ENCODE data around the gene ALOX15B.
"Not testable (repeated sequence)": the region's sequence is repeated elsewhere in the genome, so short reads cannot be mapped to it uniquely, and the experiment has no call there.

ALOX15B gene

GRCh38 chr17:8019665-8020650 lies 18.9 kb upstream of the ALOX15B start:
- no peak overlapping the region for H3K9ac ChIP-seq (ENCODE audit: low read depth, low read length)
- H3K9me3 ChIP-seq (ENCODE audit: control insufficient read depth, insufficient read depth, low read length), result no peaks in the 10 kb centered on the region
- H3K4me1 ChIP-seq (ENCODE audit: insufficient read depth, low read length), result peaks cover 8% of the 10 kb centered on the region
- H3K36me3 ChIP-seq (ENCODE audit: insufficient read depth, low read length), result no peaks in the 10 kb centered on the region

DNA sequence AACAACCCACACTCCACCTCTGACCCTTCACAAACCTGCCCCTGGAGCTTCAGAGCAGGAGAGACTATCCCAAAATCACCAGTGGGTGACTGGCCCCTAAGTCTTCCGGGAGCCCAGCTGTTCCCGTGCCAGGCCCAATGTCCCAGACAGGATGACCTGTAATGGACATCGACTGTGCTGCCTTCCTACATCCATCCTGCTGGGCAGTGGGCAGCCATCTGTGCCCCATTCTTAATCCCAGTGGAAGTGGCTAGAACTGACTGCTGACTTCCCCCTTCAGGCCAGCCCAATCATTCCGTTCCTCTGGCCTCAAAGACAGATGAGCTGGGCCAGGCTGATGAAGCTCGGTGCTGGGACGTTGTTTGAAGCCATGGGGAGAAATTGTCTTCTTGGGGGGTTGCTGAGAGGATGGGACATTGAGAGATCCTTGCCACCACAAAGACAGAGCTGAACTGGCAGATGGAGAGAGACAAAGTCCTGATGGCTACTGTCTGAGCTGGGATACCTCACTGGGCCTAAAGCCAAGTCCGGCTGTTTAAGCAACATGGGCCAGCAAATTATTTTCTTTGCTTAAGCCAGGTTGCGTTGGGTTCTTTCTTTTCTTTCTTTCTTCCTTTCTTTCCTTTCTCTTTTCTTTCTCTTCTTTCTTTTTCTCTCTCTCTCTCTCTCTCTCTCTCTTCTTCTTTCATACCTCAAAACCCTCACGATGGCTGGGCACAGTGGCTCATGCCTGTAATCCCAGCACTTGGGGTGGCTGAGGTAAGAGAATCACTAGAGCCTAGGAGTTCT lies 17.9 kb upstream of the ALOX15B start:
- Histone ChIP-seq H3K9ac (ENCODE audit: low read depth, low read length) (no peak overlapping the region), H3K36me3 (ENCODE audit: insufficient read depth, low read length) (no peaks in the 10 kb centered on the region), H3K4me1 (ENCODE audit: insufficient read depth, low read length) (peaks cover 8% of the 10 kb centered on the region), H3K9me3 (ENCODE audit: control insufficient read depth, insufficient read depth, low read length) (no peaks in the 10 kb centered on the region)

- H3K36me3 ChIP-seq (ENCODE audit: insufficient read depth, low read length), result no peaks in the 10 kb centered on the region
- H3K4me1 ChIP-seq (ENCODE audit: insufficient read depth, low read length), result peaks cover 8% of the 10 kb centered on the region
- H3K9ac ChIP-seq (ENCODE audit: low read depth, low read length), result no peak overlapping the region
- H3K9me3 ChIP-seq (ENCODE audit: control insufficient read depth, insufficient read depth, low read length), result no peaks in the 10 kb centered on the region
Measured at GRCh38 chr17:8021565-8022359, 17.1 kb upstream of the ALOX15B start.

- peaks cover 8% of the 10 kb centered on the region for H3K4me1 ChIP-seq (ENCODE audit: insufficient read depth, low read length)
- H3K36me3 ChIP-seq (ENCODE audit: insufficient read depth, low read length), result no peaks in the 10 kb centered on the region
- H3K9ac ChIP-seq (ENCODE audit: low read depth, low read length), result no peak overlapping the region
- no peaks in the 10 kb centered on the region for H3K9me3 ChIP-seq (ENCODE audit: control insufficient read depth, insufficient read depth, low read length)
Measured at GRCh38 chr17:8022360-8023003, 16.4 kb upstream of the ALOX15B start.

DNA sequence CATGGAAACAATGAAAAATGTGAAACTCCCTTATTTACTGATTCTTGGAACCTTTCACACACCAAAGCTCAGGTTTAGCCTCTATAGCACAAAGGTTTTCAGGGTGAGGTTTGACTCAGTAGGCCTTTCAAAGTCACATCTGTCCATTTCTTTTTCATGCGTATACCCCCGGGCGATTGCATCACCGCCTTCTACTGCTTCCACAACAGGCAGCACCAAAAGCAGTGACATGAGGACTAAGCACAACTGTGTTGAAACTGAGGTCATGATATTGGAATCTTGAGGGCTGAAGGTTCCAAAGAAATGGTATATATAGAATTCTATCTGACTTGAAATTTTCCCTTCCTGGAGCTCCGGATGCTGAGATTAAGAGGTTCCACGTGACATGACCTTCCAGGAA lies 14.7 kb upstream of the ALOX15B start:
- not testable (repeated sequence) for H3K36me3 ChIP-seq (ENCODE audit: insufficient read depth, low read length); H3K4me1 ChIP-seq (ENCODE audit: insufficient read depth, low read length); H3K9me3 ChIP-seq (ENCODE audit: control insufficient read depth, insufficient read depth, low read length); H3K9ac ChIP-seq (ENCODE audit: low read depth, low read length)

DNA sequence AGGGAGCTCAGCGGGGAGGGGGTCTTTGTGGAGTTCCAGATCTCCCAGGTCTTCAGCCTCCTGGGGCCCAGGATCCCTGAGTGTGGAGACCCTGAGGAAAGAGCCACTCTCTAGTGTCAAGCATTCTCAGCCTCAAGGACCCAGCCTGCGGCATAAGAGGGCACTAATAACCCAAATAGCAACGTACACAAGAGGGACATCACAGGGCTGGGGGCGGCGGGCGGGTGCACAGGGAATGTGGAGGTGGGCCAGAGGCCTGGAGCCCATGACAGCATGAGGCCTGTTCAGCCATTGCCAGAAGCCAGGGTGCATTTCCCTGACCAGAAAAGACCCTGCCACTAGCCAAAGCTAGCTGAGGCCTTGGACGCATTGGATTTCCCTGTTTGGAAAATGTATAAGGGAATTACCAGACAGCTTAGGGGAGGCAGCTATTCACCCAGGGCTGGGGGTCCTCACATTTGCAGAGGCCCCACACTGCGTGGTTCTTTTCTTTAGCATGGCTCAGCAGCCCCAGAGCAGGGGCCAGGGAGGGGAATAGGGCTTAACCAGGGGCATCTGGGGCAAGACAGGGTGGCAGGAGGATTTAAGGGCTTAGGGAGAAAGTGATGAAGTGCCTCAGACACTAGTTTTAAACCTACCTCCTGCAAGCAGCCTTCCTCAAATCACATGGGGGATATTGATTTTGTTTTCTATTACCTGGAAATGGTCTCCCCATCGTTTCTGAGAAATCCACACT lies 13.5 kb upstream of the ALOX15B start:
- Histone ChIP-seq H3K36me3 (ENCODE audit: insufficient read depth, low read length) (no peaks in the 10 kb centered on the region), H3K9me3 (ENCODE audit: control insufficient read depth, insufficient read depth, low read length) (peaks cover 5% of the 10 kb centered on the region; the same call in 1 of the 2 replicates), H3K4me1 (ENCODE audit: insufficient read depth, low read length) (peaks cover 8% of the 10 kb centered on the region), H3K9ac (ENCODE audit: low read depth, low read length) (no peak overlapping the region)

DNA sequence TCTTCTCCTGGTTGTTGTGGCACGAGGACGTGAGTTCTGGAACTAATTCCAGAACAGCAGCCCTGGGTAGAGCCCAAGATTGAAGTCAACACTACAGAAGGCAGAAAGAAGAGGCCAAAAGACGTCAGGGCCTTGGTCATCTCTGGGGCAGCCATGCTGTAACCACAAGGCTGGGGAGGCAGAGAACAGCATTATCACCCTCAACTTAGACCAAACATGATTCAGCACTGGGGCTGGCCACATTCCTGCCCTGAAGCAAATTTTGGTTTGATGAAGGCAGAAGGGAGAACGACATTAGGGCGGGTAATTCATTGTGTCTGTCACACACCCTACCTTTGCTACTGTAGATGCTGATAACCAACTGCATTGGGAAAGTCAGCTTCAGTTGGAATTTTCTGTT lies 9.7 kb upstream of the ALOX15B start:
- Histone ChIP-seq H3K9me3 (ENCODE audit: control insufficient read depth, insufficient read depth, low read length) (peaks cover 5% of the 10 kb centered on the region; the same call in 1 of the 2 replicates), H3K36me3 (ENCODE audit: insufficient read depth, low read length) (no peaks in the 10 kb centered on the region), H3K9ac (ENCODE audit: low read depth, low read length) (no peak overlapping the region), H3K4me1 (ENCODE audit: insufficient read depth, low read length) (no peaks in the 10 kb centered on the region)

DNA sequence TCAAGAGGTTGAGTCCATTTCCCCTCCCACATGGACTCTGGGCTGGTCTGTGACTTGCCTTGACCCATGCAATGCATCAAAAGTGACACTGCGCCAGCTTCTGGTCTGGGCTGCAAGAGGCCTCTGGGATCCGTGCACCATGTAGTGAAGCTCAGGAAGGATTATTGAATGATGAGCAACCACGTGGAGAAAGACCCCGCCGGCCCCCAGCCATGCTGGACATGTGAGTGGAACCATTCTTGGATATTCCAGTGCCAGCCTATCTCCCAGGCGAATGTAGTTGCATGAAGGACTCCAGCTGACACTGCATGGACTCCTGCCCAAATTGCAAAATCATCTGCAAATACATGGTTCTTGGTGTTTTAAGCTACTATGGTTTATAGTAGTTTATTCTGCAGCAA lies 7.6 kb upstream of the ALOX15B start:
- no peaks in the 10 kb centered on the region for H3K4me1 ChIP-seq (ENCODE audit: insufficient read depth, low read length)
- no peak overlapping the region for H3K9ac ChIP-seq (ENCODE audit: low read depth, low read length)
- H3K9me3 ChIP-seq (ENCODE audit: control insufficient read depth, insufficient read depth, low read length), result peaks cover 5% of the 10 kb centered on the region; the same call in 1 of the 2 replicates
- no peaks in the 10 kb centered on the region for H3K36me3 ChIP-seq (ENCODE audit: insufficient read depth, low read length)

DNA sequence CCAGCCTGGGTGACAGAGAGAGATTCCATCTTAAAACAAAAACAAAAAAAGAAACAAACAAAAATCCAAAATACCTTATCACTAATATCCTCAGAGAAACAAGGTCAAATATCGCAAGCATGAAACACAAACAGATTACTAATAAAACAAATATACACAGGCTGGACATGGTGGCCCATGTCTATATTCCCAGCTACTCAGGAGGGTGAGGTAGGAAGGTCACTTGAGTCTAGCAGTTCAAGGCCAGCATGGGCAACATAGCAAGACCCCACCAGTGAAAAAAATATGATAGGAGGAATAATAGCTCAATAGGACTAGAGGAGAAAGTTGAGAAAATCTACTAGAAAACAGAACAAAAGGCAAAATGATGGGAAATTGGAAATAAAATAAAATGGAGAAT lies 6.9 kb upstream of the ALOX15B start:
- H3K4me1 ChIP-seq (ENCODE audit: insufficient read depth, low read length), result no peaks in the 10 kb centered on the region
- no peak overlapping the region for H3K9ac ChIP-seq (ENCODE audit: low read depth, low read length)
- H3K9me3 ChIP-seq (ENCODE audit: control insufficient read depth, insufficient read depth, low read length), result peaks cover 5% of the 10 kb centered on the region; the same call in 1 of the 2 replicates
- no peaks in the 10 kb centered on the region for H3K36me3 ChIP-seq (ENCODE audit: insufficient read depth, low read length)

GRCh38 chr17:8032442-8032841 lies 6.4 kb upstream of the ALOX15B start:
- Histone ChIP-seq H3K9ac (ENCODE audit: low read depth, low read length) (no peak overlapping the region), H3K36me3 (ENCODE audit: insufficient read depth, low read length) (no peaks in the 10 kb centered on the region), H3K4me1 (ENCODE audit: insufficient read depth, low read length) (no peaks in the 10 kb centered on the region), H3K9me3 (ENCODE audit: control insufficient read depth, insufficient read depth, low read length) (peaks cover 5% of the 10 kb centered on the region; the same call in 1 of the 2 replicates)

GRCh38 chr17:8039611-8040168 lies 831 bp downstream of the ALOX15B start:
- Histone ChIP-seq H3K9me3 (ENCODE audit: control insufficient read depth, insufficient read depth, low read length) (no peaks in the 10 kb centered on the region), H3K36me3 (ENCODE audit: insufficient read depth, low read length) (no peaks in the 10 kb centered on the region), H3K9ac (ENCODE audit: low read depth, low read length) (peak overlapping the region; percentile 47; the same call in 1 of the 2 replicates), H3K4me1 (ENCODE audit: insufficient read depth, low read length) (no peaks in the 10 kb centered on the region)

- H3K4me1 ChIP-seq (ENCODE audit: insufficient read depth, low read length), result no peaks in the 10 kb centered on the region
- no peaks in the 10 kb centered on the region for H3K36me3 ChIP-seq (ENCODE audit: insufficient read depth, low read length)
- H3K9me3 ChIP-seq (ENCODE audit: control insufficient read depth, insufficient read depth, low read length), result no peaks in the 10 kb centered on the region
- H3K9ac ChIP-seq (ENCODE audit: low read depth, low read length), result no peak overlapping the region
Measured at GRCh38 chr17:8041249-8041928, 2.5 kb downstream of the ALOX15B start.
